ENCODE measurements around the gene CTF1.

CTF1 gene

GRCh38 chr16:30918614-30919013 is 22.2 kb downstream of the CTF1 start:
- FAIRE-seq (no peak), DNase-seq (ENCODE audit: insufficient read length, low spot score) (no peak)
- TF ChIP-seq CTCF (IDR thresholded peaks at IDR 0.05; ENCODE audit: insufficient read depth, missing control alignments) = no peak

DNA sequence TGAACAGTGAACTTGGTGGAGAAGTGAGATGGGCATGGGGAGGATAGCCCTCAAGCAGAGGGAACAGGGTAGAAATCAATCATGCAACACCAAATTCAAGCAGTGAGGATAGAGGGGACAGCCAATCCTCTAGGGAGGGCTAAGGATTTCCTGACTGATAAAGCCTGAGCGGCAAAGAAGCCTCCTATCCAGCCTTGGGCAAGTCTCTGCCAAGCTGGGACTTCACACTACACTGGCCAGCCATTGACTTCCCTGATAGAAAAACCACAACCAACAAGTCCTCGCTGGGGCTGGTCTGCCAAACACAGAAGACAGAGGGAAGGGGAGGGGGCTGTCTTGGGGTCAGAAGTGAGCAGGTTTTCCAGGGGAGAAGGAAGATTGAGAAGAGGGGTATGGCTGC is 24.5 kb downstream of the CTF1 start:
- no peak for FAIRE-seq
- no peak for DNase-seq (ENCODE audit: insufficient read length, low spot score)
- no peak for TF ChIP-seq CTCF (IDR thresholded peaks at IDR 0.05; ENCODE audit: insufficient read depth, missing control alignments)

DNA sequence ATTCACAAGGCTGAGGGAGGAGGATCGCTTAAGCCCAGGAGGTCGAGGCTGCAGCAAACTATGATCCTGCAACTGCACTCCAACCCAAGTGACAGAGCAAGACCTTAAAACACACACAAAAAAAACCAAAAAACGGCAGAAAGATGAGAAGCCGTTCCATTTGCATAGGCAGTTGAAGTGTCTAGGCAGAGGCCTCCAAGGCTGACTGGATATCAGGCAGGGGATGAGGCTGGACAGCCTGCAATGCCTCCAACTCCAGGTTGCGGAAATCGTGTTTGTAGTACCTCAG is 25.0 kb downstream of the CTF1 start:
- no peak for TF ChIP-seq CTCF (IDR thresholded peaks at IDR 0.05; ENCODE audit: insufficient read depth, missing control alignments)
- FAIRE-seq (no peak), DNase-seq (ENCODE audit: insufficient read length, low spot score) (no peak)

GRCh38 chr16:30921748-30922419 is 25.5 kb downstream of the CTF1 start:
- peak; percentile 92 for TF ChIP-seq CTCF (IDR thresholded peaks at IDR 0.05; ENCODE audit: insufficient read depth, missing control alignments)
- DNase-seq (ENCODE audit: insufficient read length, low spot score) (peak; percentile 43), FAIRE-seq (no peak)

DNA sequence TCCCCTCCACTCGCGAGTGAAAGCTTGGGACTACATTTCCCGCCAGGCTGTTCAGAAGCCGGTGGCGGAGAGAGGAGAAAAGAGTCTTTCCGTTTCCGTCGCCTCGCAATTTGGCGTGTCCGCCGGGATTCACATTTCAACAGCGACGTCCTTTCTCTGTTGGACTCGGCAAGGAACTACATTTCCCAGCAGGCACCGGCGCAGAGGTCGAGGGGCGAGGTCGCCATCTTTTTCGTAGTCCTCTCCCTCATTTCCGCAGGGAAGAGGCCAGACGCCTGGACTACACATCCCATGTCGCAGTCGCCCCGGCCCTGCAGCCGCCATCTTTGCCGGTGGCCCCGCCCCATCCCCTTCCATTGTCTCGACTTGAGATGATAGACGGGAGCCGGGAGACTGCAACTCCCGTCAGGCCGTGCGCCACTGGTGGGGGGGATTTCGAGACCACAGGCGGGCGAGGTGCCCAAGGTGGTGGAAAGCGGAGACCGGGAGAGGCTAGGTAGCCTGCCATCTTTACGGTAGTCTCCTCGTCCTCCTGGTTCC is 26.1 kb downstream of the CTF1 start:
- peak; percentile 82 for FAIRE-seq
- TF ChIP-seq CTCF (IDR thresholded peaks at IDR 0.05; ENCODE audit: insufficient read depth, missing control alignments) = no peak
- peak; percentile 44 for DNase-seq (ENCODE audit: insufficient read length, low spot score)

DNA sequence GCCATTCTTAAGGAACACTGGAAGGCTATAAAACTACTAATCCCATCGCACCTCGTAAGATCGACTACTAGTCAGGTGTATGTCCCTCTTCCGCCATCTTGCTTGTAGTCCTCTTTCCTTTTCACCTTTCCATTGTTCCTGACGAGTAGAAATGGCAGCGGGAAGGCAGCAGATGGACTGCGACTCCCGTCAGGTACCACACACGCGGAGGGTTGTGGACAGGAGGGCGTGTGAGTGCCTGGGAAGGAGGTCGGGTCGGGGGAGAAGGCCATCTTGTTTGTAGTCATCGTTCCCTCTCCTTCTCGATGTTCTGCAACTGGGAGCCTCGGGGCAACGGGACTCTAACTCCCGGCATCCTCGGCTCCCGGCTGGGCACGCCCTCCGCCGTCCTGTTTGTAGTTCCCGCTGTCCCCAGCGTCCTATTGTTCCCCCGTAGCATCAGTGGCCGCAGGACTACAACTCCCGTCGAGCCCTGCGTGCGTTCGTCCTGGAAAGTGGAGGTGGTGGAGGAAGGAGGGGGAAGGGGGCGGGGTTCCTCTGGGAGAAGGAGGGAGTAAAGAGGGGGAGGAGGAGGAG is 26.6 kb downstream of the CTF1 start:
- no peak for TF ChIP-seq CTCF (IDR thresholded peaks at IDR 0.05; ENCODE audit: insufficient read depth, missing control alignments)
- FAIRE-seq = no peak
- DNase-seq (ENCODE audit: insufficient read length, low spot score) = peak; percentile 58

GRCh38 chr16:30923554-30924075 is 27.2 kb downstream of the CTF1 start, which contains the start of gene FBXL19:
TSS of gene FBXL19 (plus strand) at chr16:30923572. CDS start at chr16:30925755, 2,183 bp downstream.
- FAIRE-seq (no peak), DNase-seq (ENCODE audit: insufficient read length, low spot score) (no peak)
- TF ChIP-seq CTCF (IDR thresholded peaks at IDR 0.05; ENCODE audit: insufficient read depth, missing control alignments) = no peak
